ENCODE data around the gene CUL9. TPM values are rescaled to one million over a fixed set of nuclear protein-coding genes. Genes with fewer than 3 reads are reported as not detected.

CUL9 gene
- total RNA-seq, 3 donors from 2014 or later (not counting 1 experiment from before 2014, with no cell fraction given): 73.1 to 85.7 (median 73.9) TPM

GRCh38 chr6:43231735-43232450 is 49.9 kb downstream of the CUL9 start:
- Mint-ChIP-seq H3K27ac (no peak overlapping the region), H3K9me3 (no peaks in the 10 kb centered on the region), H3K4me3 (no peak overlapping the region), H3K27me3 (ENCODE audit: low read depth in 2 of 2) (peaks cover 16 to 17% of the 10 kb centered on the region in 2 donors), H3K4me1 (peaks cover 4 to 5% of the 10 kb centered on the region in 2 donors), H3K36me3 (no peaks in the 10 kb centered on the region)
- H3K27me3 ChIP-seq (ENCODE audit: control insufficient read depth, insufficient read depth, low read length): peaks cover 3% of the 10 kb centered on the region
- WGBS (ENCODE audit: insufficient coverage): 77% methylated on average over 3 of the region's 3 CpGs
- intact Hi-C loops (cut with micrococcal nuclease): loop anchor here (10.0 kb wide), 1 partner anchor 273 kb away; no protein-coding TSS in a partner anchor
- no peak overlapping the region for H3K27ac ChIP-seq (ENCODE audit: low read length)
- H3K36me3 ChIP-seq (ENCODE audit: control insufficient read depth, insufficient read depth, low read length): no peaks in the 10 kb centered on the region
- no peak for ATAC-seq
- H3K4me3 ChIP-seq (ENCODE audit: low read length): no peak overlapping the region
- H3K9me3 ChIP-seq (ENCODE audit: control insufficient read depth, insufficient read depth, low read length): no peaks in the 10 kb centered on the region
- no peak for TF ChIP-seq CTCF (IDR thresholded peaks at IDR 0.05)
- no peak for DNase-seq
- H3K4me1 ChIP-seq (ENCODE audit: control insufficient read depth, insufficient read depth, low read length): peaks cover 17% of the 10 kb centered on the region

GRCh38 chr6:43235841-43236240 is 53.8 kb downstream of the CUL9 start:
- no peak overlapping the region for H3K27ac ChIP-seq (ENCODE audit: low read length)
- no peak for DNase-seq
- no peak overlapping the region for H3K4me3 Mint-ChIP-seq
- intact Hi-C loops (cut with micrococcal nuclease): loop anchor here (10.0 kb wide), 1 partner anchor 269 kb away; no protein-coding TSS in a partner anchor
- no peak for ATAC-seq
- no peaks in the 10 kb centered on the region for H3K36me3 ChIP-seq (ENCODE audit: control insufficient read depth, insufficient read depth, low read length)
- no peak overlapping the region for H3K4me3 ChIP-seq (ENCODE audit: low read length)
- H3K4me1 ChIP-seq (ENCODE audit: control insufficient read depth, insufficient read depth, low read length): no peaks in the 10 kb centered on the region
- H3K27me3 ChIP-seq (ENCODE audit: control insufficient read depth, insufficient read depth, low read length): peaks cover 3% of the 10 kb centered on the region
- no peak for TF ChIP-seq CTCF (IDR thresholded peaks at IDR 0.05)
- H3K9me3 ChIP-seq (ENCODE audit: control insufficient read depth, insufficient read depth, low read length): no peaks in the 10 kb centered on the region
- peaks cover 37 to 39% of the 10 kb centered on the region in 2 donors for H3K27me3 Mint-ChIP-seq (ENCODE audit: low read depth in 2 of 2)
- H3K36me3 Mint-ChIP-seq: peaks cover 8% of the 10 kb centered on the region
- peaks cover 0 to 2% of the 10 kb centered on the region in 2 donors for H3K9me3 Mint-ChIP-seq
- WGBS (ENCODE audit: insufficient coverage): no CpG with 5 or more reads among the region's 2 CpGs
- no peak overlapping the region for H3K27ac Mint-ChIP-seq
- no peaks in the 10 kb centered on the region for H3K4me1 Mint-ChIP-seq

GRCh38 chr6:43239054-43239453 is 57.1 kb downstream of the CUL9 start:
- no peak overlapping the region for H3K27ac ChIP-seq (ENCODE audit: low read length)
- no peaks in the 10 kb centered on the region for H3K36me3 ChIP-seq (ENCODE audit: control insufficient read depth, insufficient read depth, low read length)
- intact Hi-C loops (cut with micrococcal nuclease): loop anchor here (10.0 kb wide), 1 partner anchor 266 kb away; no protein-coding TSS in a partner anchor
- Mint-ChIP-seq H3K4me1 (no peaks in the 10 kb centered on the region), H3K36me3 (peaks cover 8% of the 10 kb centered on the region), H3K27ac (no peak overlapping the region), H3K27me3 (ENCODE audit: low read depth in 2 of 2) (peaks cover 34% of the 10 kb centered on the region in 2 donors), H3K4me3 (no peak overlapping the region), H3K9me3 (peaks cover 0 to 2% of the 10 kb centered on the region in 2 donors)
- DNase-seq (no peak), ATAC-seq (no peak)
- WGBS (ENCODE audit: insufficient coverage): 100% methylated on average over 1 of the region's 2 CpGs
- H3K9me3 ChIP-seq (ENCODE audit: control insufficient read depth, insufficient read depth, low read length): no peaks in the 10 kb centered on the region
- no peak for TF ChIP-seq CTCF (IDR thresholded peaks at IDR 0.05)
- no peaks in the 10 kb centered on the region for H3K4me1 ChIP-seq (ENCODE audit: control insufficient read depth, insufficient read depth, low read length)
- no peak overlapping the region for H3K4me3 ChIP-seq (ENCODE audit: low read length)
- peaks cover 9% of the 10 kb centered on the region for H3K27me3 ChIP-seq (ENCODE audit: control insufficient read depth, insufficient read depth, low read length)
